ENCODE results near the gene LGR4. TPM values are rescaled to one million over a fixed set of nuclear protein-coding genes. Genes with fewer than 3 reads are reported as not detected.

LGR4 gene
- total and polyA plus RNA-seq, 3 donors from 2014 or later: 33.0 to 120 (median 95.9) TPM

DNA sequence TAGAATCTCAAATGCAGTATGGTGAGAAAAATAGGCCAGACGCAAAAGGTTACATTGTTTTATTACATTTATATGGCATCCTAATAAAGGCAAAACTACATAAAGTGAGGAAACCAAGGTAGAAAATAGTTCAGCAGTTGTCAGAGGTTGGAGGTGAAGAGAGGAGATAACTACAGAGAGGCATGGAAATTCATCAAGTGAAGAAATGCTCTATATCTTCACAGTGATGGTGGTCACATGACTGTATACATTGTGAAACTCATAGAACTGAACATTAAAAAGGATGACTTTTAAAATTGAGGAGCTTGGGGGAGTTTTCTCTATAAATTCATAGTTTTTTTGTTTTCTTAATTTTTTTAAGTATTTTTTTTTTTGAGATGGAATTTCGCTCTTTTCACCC lies 14.4 kb downstream of the LGR4 start:
- no peaks in the 10 kb centered on the region for H3K27me3 ChIP-seq
- TF ChIP-seq, protein P1, sequence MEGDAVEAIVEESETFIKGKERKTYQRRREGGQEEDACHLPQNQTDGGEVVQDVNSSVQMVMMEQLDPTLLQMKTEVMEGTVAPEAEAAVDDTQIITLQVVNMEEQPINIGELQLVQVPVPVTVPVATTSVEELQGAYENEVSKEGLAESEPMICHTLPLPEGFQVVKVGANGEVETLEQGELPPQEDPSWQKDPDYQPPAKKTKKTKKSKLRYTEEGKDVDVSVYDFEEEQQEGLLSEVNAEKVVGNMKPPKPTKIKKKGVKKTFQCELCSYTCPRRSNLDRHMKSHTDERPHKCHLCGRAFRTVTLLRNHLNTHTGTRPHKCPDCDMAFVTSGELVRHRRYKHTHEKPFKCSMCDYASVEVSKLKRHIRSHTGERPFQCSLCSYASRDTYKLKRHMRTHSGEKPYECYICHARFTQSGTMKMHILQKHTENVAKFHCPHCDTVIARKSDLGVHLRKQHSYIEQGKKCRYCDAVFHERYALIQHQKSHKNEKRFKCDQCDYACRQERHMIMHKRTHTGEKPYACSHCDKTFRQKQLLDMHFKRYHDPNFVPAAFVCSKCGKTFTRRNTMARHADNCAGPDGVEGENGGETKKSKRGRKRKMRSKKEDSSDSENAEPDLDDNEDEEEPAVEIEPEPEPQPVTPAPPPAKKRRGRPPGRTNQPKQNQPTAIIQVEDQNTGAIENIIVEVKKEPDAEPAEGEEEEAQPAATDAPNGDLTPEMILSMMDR (IDR thresholded peaks at IDR 0.05): no peak
- TF ChIP-seq POLR2A (IDR thresholded peaks at IDR 0.05): no peak
- no peaks in the 10 kb centered on the region for H3K9me3 ChIP-seq
- DNase-seq: no peak
- no peaks in the 10 kb centered on the region for H3K36me3 ChIP-seq (ENCODE audit: low read depth, missing control alignments)
- 86 to 91% methylated on average over 2 of the region's 2 CpGs for WGBS, 2 donors
- no peak overlapping the region for H3K27ac ChIP-seq
- intact Hi-C loops (cut with DNase I; ENCODE audit: low total_unique reads): no loop called here
- H3K4me3 ChIP-seq: no peak overlapping the region
- no peaks in the 10 kb centered on the region for H3K4me1 ChIP-seq

DNA sequence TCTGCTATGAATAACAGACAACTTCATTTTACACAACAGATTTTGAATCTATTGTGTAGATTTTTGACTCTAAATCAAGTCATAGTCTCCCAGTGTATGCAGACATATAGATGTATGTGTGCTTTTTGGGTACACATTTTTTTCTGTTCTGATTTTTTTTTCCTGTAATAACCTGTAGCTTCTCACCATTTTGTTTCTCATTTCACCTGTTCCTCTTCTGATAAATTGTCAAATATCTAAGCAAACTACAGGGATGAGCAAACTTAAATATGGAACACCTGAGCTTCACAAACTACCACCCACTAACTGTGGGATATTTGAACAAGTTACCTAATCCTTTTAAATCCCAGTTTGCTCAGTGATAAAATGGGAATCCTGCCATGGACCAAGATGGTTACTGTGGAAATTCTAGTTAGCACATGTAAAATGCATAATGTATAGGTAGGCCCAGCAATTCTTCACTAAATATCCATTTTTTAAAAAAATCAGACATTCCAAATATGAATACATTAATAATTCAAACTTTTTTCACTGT lies 15.7 kb downstream of the LGR4 start:
- TF ChIP-seq, protein P1 (IDR thresholded peaks at IDR 0.05): no peak
- TF ChIP-seq POLR2A (IDR thresholded peaks at IDR 0.05): no peak
- H3K27me3 ChIP-seq: no peaks in the 10 kb centered on the region
- H3K4me1 ChIP-seq: no peaks in the 10 kb centered on the region
- no peak overlapping the region for H3K27ac ChIP-seq
- no peak for DNase-seq
- H3K4me3 ChIP-seq: no peak overlapping the region
- H3K36me3 ChIP-seq (ENCODE audit: low read depth, missing control alignments): no peaks in the 10 kb centered on the region
- H3K9me3 ChIP-seq: no peaks in the 10 kb centered on the region
- intact Hi-C loops (cut with DNase I; ENCODE audit: low total_unique reads): no loop called here

DNA sequence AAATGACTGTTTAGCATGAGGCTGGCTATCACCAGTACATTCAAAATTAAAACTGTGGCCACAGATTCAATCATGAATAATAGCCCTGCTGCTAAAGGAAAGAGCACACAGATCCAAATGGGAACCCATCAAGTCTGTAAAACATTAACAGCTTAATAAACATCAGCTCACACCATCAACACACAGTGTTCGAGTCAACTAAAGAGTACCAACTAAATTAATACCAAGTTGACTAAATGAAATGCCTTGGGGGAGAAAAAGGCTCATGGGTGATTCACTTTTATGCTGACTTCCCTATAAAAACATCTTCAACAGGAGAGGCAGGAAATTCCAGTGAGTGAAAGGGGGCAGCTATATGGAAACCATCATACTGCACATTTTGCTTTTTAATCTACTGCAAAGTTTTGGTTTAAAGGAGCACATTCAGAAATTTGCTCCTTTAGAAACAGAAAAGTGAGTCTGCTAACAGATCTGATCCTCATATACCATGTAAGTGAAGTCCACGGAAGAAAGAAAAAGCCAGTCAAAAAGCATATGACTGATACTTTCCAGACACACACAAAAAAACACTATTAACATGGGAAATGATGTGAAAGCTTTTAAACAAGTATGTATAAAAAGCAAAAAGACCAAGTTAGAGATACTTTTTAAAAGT lies 16.3 kb downstream of the LGR4 start:
- 66 to 74% methylated on average over 2 of the region's 2 CpGs for WGBS, 2 donors
- no peaks in the 10 kb centered on the region for H3K36me3 ChIP-seq (ENCODE audit: low read depth, missing control alignments)
- no peaks in the 10 kb centered on the region for H3K9me3 ChIP-seq
- H3K27me3 ChIP-seq: no peaks in the 10 kb centered on the region
- intact Hi-C loops (cut with DNase I; ENCODE audit: low total_unique reads): no loop called here
- H3K4me3 ChIP-seq: no peak overlapping the region
- TF ChIP-seq POLR2A (IDR thresholded peaks at IDR 0.05): no peak
- TF ChIP-seq, protein P1 (IDR thresholded peaks at IDR 0.05): no peak
- H3K27ac ChIP-seq: no peak overlapping the region
- H3K4me1 ChIP-seq: no peaks in the 10 kb centered on the region
- DNase-seq: no peak

DNA sequence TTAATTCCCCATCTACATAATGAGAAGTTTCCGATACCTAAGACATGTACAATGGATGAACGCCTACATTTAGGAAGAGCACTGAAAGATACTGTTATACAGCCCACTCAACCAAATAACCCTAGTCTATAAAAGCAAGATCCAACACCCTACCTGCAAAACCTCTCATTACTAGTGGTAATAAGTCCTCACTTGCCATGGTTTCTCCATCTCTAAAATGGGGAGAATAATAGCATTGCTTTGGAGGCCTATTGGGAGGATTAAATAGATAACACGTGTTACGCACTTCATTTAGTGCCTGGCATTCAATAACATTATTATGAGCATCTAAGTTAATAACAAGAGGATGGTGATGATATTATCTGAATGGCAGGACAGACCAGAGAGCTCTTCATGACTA lies 16.9 kb downstream of the LGR4 start:
- 80 to 83% methylated on average over 4 of the region's 4 CpGs for WGBS, 2 donors
- Histone ChIP-seq H3K9me3 (no peaks in the 10 kb centered on the region), H3K4me3 (no peak overlapping the region), H3K4me1 (no peaks in the 10 kb centered on the region), H3K27me3 (no peaks in the 10 kb centered on the region), H3K27ac (no peak overlapping the region), H3K36me3 (ENCODE audit: low read depth, missing control alignments) (no peaks in the 10 kb centered on the region)
- TF ChIP-seq, protein P1 (IDR thresholded peaks at IDR 0.05): no peak
- no peak for TF ChIP-seq POLR2A (IDR thresholded peaks at IDR 0.05)
- no peak for DNase-seq
- intact Hi-C loops (cut with DNase I; ENCODE audit: low total_unique reads): no loop called here

DNA sequence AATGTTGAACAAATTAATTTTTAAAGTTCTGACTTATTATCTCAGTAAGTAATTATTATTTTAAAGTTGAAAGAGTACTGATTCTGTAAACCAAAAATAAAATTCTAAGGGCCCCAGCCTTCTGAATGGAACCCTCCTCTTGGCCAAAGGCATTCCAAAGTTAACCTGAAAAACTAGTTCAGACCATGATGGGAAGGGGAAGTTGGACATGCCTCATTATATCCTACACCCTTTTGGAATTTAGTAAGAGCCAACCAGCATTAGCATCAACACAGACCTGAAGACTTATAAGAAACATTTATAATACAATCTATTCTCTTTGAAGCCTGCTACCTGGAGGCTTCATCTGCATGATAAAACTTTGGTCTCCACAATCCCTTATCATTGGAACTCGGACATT lies 18.9 kb downstream of the LGR4 start:
- H3K27me3 ChIP-seq: no peaks in the 10 kb centered on the region
- no peak overlapping the region for H3K4me3 ChIP-seq
- H3K27ac ChIP-seq: no peak overlapping the region
- H3K36me3 ChIP-seq (ENCODE audit: low read depth, missing control alignments): no peaks in the 10 kb centered on the region
- no peaks in the 10 kb centered on the region for H3K4me1 ChIP-seq
- H3K9me3 ChIP-seq: no peaks in the 10 kb centered on the region
- intact Hi-C loops (cut with DNase I; ENCODE audit: low total_unique reads): no loop called here
- DNase-seq: no peak
- TF ChIP-seq POLR2A (IDR thresholded peaks at IDR 0.05): no peak
- TF ChIP-seq, protein P1 (IDR thresholded peaks at IDR 0.05): no peak
- WGBS, 2 donors: 68 to 75% methylated on average over 1 of the region's 1 CpG

Measured in testis (tissue), 3 donors.